IMR-90 (cell line): Measurements from ENCODE around the gene ENDOV. TPM values are rescaled to one million over a fixed set of nuclear protein-coding genes. Genes with fewer than 3 reads are reported as not detected.
"Not testable (repeated sequence)": the region's sequence is repeated elsewhere in the genome, so short reads cannot be mapped to it uniquely, and the experiment has no call there.

Experiments
- ATAC-seq: fragments of 200-7000 bp; cut with Tn5 transposase; 2 replicates; pipeline ENCODE4 v1.9.1; 2020; ENCODE audit warnings: low read depth, mild to moderate bottlenecking, moderate library complexity
- BruUV-seq: library from RNA; stranded (reverse); fragments of 400-500 nt; replicated peaks from 2 replicates; lab custom pipeline; 2021; lab: Mats Ljungman, UMichigan
- CTCF ChIA-PET: fragments of 300-600 bp; formaldehyde crosslinking; extraction: SDS; loops from one replicate; lab custom pipeline; 2021; ENCODE audit warnings: antibody characterized with exemption; lab: Yijun Ruan, JAX
- POLR2A ChIA-PET: fragments of 300-600 bp; sonication (Branson Sonifier 250); formaldehyde crosslinking; loops from one replicate; lab custom pipeline; 2022; ENCODE audit warnings: antibody characterized with exemption; ENCODE audit not compliant: unreplicated experiment; lab: Charles Lee
- DNase-seq: peaks from one replicate; pipeline ENCODE4 v3.0.0; 2013
- H2AFZ ChIP-seq: replicated peaks from 2 replicates; pipeline ENCODE3; 2013; ENCODE audit warnings: low read length, mild to moderate bottlenecking; ENCODE audit not compliant: poor library complexity
- H2AK5ac ChIP-seq: 2 replicates; pipeline ENCODE4 v1.6.1; 2013; ENCODE audit warnings: low read depth, low read length, inconsistent platforms
- H2AK9ac ChIP-seq: replicated peaks from 2 replicates; pipeline ENCODE3; 2013; ENCODE audit warnings: mild to moderate bottlenecking, low read depth, low read length, moderate library complexity; ENCODE audit not compliant: poor library complexity
- H2BK120ac ChIP-seq: 2 replicates; pipeline ENCODE4 v1.6.1; 2013; ENCODE audit warnings: low read depth, low read length, inconsistent platforms
- H2BK15ac ChIP-seq: 3 replicates; pipeline ENCODE4 v1.6.1; 2013; ENCODE audit warnings: low read depth, low read length, inconsistent platforms
- H2BK20ac ChIP-seq: 2 replicates; pipeline ENCODE4 v1.6.1; 2013; ENCODE audit warnings: low read depth, mild to moderate bottlenecking, inconsistent platforms, low read length, moderate library complexity
- H2BK5ac ChIP-seq: 2 replicates; pipeline ENCODE4 v1.6.1; 2013; ENCODE audit warnings: mild to moderate bottlenecking, low read depth, low read length, inconsistent platforms; ENCODE audit not compliant: poor library complexity, severe bottlenecking
- H3K14ac ChIP-seq: replicated peaks from 2 replicates; pipeline ENCODE4 v1.6.1; 2013; ENCODE audit warnings: low read depth, low read length, inconsistent platforms
- H3K18ac ChIP-seq: 2 replicates; pipeline ENCODE4 v1.6.1; 2013; ENCODE audit warnings: low read depth, low read length, control low read depth
- H3K23ac ChIP-seq: 2 replicates; pipeline ENCODE4 v1.6.1; 2013; ENCODE audit warnings: low read depth, low read length, inconsistent platforms
- H3K27ac ChIP-seq: 2 replicates; pipeline ENCODE4 v1.5.1; 2013; ENCODE audit warnings: mild to moderate bottlenecking, control low read depth, low read length; ENCODE audit not compliant: insufficient read depth
- H3K27me3 ChIP-seq: 2 replicates; pipeline ENCODE4 v1.6.1; 2013; ENCODE audit warnings: low read length; ENCODE audit not compliant: control insufficient read depth, insufficient read depth
- H3K36me3 ChIP-seq: 2 replicates; pipeline ENCODE4 v1.6.1; 2013; ENCODE audit warnings: low read length, mixed read lengths; ENCODE audit not compliant: control insufficient read depth, insufficient read depth
- H3K4ac ChIP-seq: 2 replicates; pipeline ENCODE4 v1.6.1; 2013; ENCODE audit warnings: low read depth, low read length, inconsistent platforms
- H3K4me1 ChIP-seq: 2 replicates; pipeline ENCODE4 v1.6.1; 2013; ENCODE audit warnings: low read length, mixed read lengths; ENCODE audit not compliant: control insufficient read depth, insufficient read depth
- H3K4me2 ChIP-seq: 2 replicates; pipeline ENCODE4 v1.6.1; 2013; ENCODE audit warnings: low read depth, mild to moderate bottlenecking, control low read depth, low read length, moderate library complexity
- H3K4me3 ChIP-seq: 2 replicates; pipeline ENCODE4 v1.5.1; 2013; ENCODE audit warnings: low read depth, mild to moderate bottlenecking, control low read depth, low read length, moderate library complexity; ENCODE audit not compliant: insufficient read depth
- H3K56ac ChIP-seq: 2 replicates; pipeline ENCODE4 v1.6.1; 2013; ENCODE audit warnings: low read length, inconsistent platforms; ENCODE audit not compliant: insufficient read depth; ENCODE audit errors: extremely low read depth
- H3K79me1 ChIP-seq, 2 experiments: 2 replicates each; pipeline ENCODE4 v1.6.1; 2013; ENCODE audit warnings: low read length in 2 of 2, inconsistent platforms in 1 of 2, low read depth in 1 of 2
- H3K9ac ChIP-seq: 2 replicates; pipeline ENCODE4 v1.6.1; 2013; ENCODE audit warnings: low read depth, low read length, control low read depth
- H3K9me1 ChIP-seq: 2 replicates; pipeline ENCODE4 v1.6.1; 2013; ENCODE audit warnings: low read length, inconsistent platforms; ENCODE audit not compliant: insufficient read depth
- H3K9me3 ChIP-seq: 2 replicates; pipeline ENCODE4 v1.6.1; 2013; ENCODE audit warnings: low read length; ENCODE audit not compliant: control insufficient read depth, insufficient read depth
- H4K20me1 ChIP-seq: 2 replicates; pipeline ENCODE4 v1.6.1; 2013; ENCODE audit warnings: low read length, inconsistent platforms; ENCODE audit not compliant: insufficient read depth
- H4K5ac ChIP-seq: 2 replicates; pipeline ENCODE4 v1.6.1; 2013; ENCODE audit warnings: mild to moderate bottlenecking, low read depth, low read length, control low read depth
- H4K8ac ChIP-seq, 2 experiments: 2 replicates each; pipeline ENCODE4 v1.6.1; 2013; ENCODE audit warnings: low read depth in 2 of 2, low read length in 2 of 2, control low read depth in 1 of 2, inconsistent platforms in 1 of 2
- H4K91ac ChIP-seq: 2 replicates; pipeline ENCODE4 v1.6.1; 2013; ENCODE audit warnings: low read depth, low read length, inconsistent platforms; ENCODE audit not compliant: insufficient read depth
- MXI1 ChIP-seq: IDR thresholded peaks from 2 replicates; pipeline ENCODE4 v1.6.1; 2012; ENCODE audit warnings: low read depth, mild to moderate bottlenecking, low read length, moderate library complexity, borderline replicate concordance
- RCOR1 ChIP-seq: IDR thresholded peaks from 2 replicates; pipeline ENCODE4 v1.6.1; 2012; ENCODE audit warnings: mild to moderate bottlenecking, low read length, improper control_type of control experiment; ENCODE audit not compliant: insufficient replicate concordance
- WGBS, 2 experiments: methylation state at CpG; one replicate each; pipeline versions ENCODE4 v1.1.5 to v1.1.7; 2013; ENCODE audit warnings: missing lambda C conversion rate in 2 of 2; ENCODE audit not compliant: insufficient read length in 1 of 2; ENCODE audit errors: extremely low coverage in 2 of 2; 5-methylcytosine and 5-hydroxymethylcytosine counted together
- dilution Hi-C: fragments of 300-500 bp; cut with HindIII; formaldehyde crosslinking; loops from one replicate; pipeline ENCODE4 v1.14.3; 2018; ENCODE audit warnings: low sequenced_read_pairs; ENCODE audit not compliant: unreplicated experiment
- in situ Hi-C: fragments of 300-500 bp; cut with MboI; formaldehyde crosslinking; loops from 3 replicates; pipeline ENCODE4 v1.14.3; 2019; ENCODE audit warnings: low sequenced_read_pairs, inconsistent platforms, mixed read lengths
- intact Hi-C: fragments of 100-400 bp; cut with micrococcal nuclease; formaldehyde crosslinking; loops from 2 replicates; pipeline ENCODE4 v1.10.0; 2022
- polyA plus RNA-seq, 3 experiments: library from polyadenylated mRNA; depleted of rRNA; stranded (reverse); fragments of >200 nt; gene quantifications; 2 replicates each; pipeline ENCODE4 v1.2.3, GENCODE V29; 2012; ENCODE audit warnings: low replicate concordance in 1 of 3
- total RNA-seq: library from RNA; depleted of rRNA; stranded (reverse); fragments of >200 nt; gene quantifications from 2 replicates; pipeline ENCODE4 v1.2.3, GENCODE V29; 2012
- TF ChIP-seq, protein P1 (sequence below): fragments of 150-350 bp; IDR thresholded peaks from 2 replicates; pipeline ENCODE4 v1.6.1; 2017; ENCODE audit warnings: mild to moderate bottlenecking, antibody characterized with exemption, low read length, low read depth

The ENDOV gene
- total and polyA plus RNA-seq, 2 of the 4 experiments (the other 2 are of a cell fraction), result 15.1 to 30.3 TPM

DNA sequence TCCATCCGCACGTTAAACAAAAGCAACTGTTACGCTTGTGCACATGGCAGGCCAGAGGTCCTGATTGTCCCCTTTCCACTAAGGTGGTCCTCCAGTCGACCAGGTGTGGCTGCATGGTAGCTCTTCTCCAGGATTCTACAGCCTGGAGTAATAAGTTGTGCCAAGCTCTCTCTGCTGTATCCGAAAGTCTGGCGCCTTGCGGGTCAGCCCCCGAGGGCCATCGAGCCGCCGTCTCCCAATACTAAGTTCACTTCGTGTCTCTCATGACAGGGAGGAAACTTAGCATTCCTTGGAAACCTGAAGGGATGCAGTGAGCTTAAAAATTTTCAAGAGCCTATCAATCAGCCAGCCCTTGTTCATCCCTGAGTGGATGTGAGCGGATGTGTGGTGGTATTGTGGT lies 5.3 kb upstream of the ENDOV start:
- no peak overlapping the region for H3K4ac ChIP-seq
- BruUV-seq, result no TSS peak

DNA sequence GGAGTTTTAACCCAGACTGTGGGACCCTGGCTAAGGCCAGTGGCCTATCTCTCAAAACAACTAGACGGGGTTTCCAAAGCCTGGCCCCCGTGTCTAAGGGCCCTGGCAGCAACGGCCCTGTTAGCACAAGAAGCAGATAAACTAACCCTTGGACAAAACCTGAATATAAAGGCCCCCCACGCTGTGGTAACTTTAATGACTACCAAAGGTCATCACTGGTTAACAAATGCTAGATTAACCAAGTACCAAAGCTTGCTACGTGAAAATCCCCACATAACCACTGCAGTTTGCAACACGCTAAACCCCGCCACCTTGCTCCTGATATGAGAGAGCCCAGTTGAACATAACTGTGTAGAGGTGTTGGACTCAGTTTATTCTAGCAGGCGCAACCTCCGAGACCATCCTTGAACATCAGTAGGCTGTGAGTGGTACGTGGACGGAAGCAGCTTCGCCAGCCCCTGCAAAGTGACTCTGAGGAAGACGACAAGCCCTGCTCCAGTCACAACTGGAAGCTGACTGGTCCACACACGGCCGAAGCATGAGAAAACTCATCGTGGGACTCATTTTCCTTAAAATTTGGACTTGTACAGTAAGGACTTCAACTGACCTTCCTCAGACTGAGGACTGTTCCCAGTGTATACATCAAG lies 4.4 kb upstream of the ENDOV start:
- H2BK120ac ChIP-seq, H3K9me3 ChIP-seq, BruUV-seq, H2AFZ ChIP-seq, in situ Hi-C loops, H3K56ac ChIP-seq, H3K27ac ChIP-seq, H3K9ac ChIP-seq, H3K18ac ChIP-seq, H4K91ac ChIP-seq, H2BK20ac ChIP-seq, dilution Hi-C loops, H2AK5ac ChIP-seq, H2BK15ac ChIP-seq, H3K4me2 ChIP-seq, H3K23ac ChIP-seq, H4K5ac ChIP-seq, CTCF ChIA-PET, H2BK5ac ChIP-seq, H3K4me3 ChIP-seq, POLR2A ChIA-PET, DNase-seq, H3K14ac ChIP-seq, H3K9me1 ChIP-seq, H4K8ac ChIP-seq, H3K4me1 ChIP-seq, H2AK9ac ChIP-seq, H3K36me3 ChIP-seq, H3K4ac ChIP-seq, ATAC-seq, H4K20me1 ChIP-seq, intact Hi-C loops: not testable (repeated sequence)
- WGBS, 2 experiments, result 80% methylated on average over 1 of the region's 16 CpGs; no CpG with 5 or more reads in 1 of the 2 experiments
- peaks cover 11% of the 10 kb centered on the region for H3K27me3 ChIP-seq
- H3K79me1 ChIP-seq, result peaks cover 0 to 13% of the 10 kb centered on the region in 2 experiments; a peak in 3 of 4 replicates

More for the DNA sequence above, 5.3 kb upstream of the ENDOV start:
- H3K9me1 ChIP-seq, result no peaks in the 10 kb centered on the region
- no peak overlapping the region for H2AK9ac ChIP-seq
- WGBS, 2 experiments, result 89% methylated on average over 12 of the region's 13 CpGs; no CpG with 5 or more reads in 1 of the 2 experiments
- dilution Hi-C loops (no loop called here), in situ Hi-C loops (no loop called here), intact Hi-C loops (no loop called here)
- no peak overlapping the region for H2BK15ac ChIP-seq
- no peak overlapping the region for H3K14ac ChIP-seq
- H2BK120ac ChIP-seq, result no peak overlapping the region
- H4K20me1 ChIP-seq, result no peaks in the 10 kb centered on the region
- H2BK5ac ChIP-seq, result no peak overlapping the region
- H3K27ac ChIP-seq, result no peak overlapping the region
- no peak overlapping the region for H3K18ac ChIP-seq
- TF ChIP-seq, protein P1, sequence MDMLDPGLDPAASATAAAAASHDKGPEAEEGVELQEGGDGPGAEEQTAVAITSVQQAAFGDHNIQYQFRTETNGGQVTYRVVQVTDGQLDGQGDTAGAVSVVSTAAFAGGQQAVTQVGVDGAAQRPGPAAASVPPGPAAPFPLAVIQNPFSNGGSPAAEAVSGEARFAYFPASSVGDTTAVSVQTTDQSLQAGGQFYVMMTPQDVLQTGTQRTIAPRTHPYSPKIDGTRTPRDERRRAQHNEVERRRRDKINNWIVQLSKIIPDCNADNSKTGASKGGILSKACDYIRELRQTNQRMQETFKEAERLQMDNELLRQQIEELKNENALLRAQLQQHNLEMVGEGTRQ, result no peak
- TF ChIP-seq RCOR1 (no peak), MXI1 (no peak)
- no peak overlapping the region for H2AFZ ChIP-seq
- H3K23ac ChIP-seq, result no peak overlapping the region
- H4K8ac ChIP-seq, result no peak overlapping the region
- peaks cover 13% of the 10 kb centered on the region for H3K27me3 ChIP-seq
- no peaks in the 10 kb centered on the region for H3K9me3 ChIP-seq
- no peak overlapping the region for H2AK5ac ChIP-seq
- no peaks in the 10 kb centered on the region for H3K36me3 ChIP-seq
- no peak overlapping the region for H3K4me2 ChIP-seq
- POLR2A ChIA-PET, result no interaction called here
- peaks cover 3% of the 10 kb centered on the region for H3K4me1 ChIP-seq
- H3K4me3 ChIP-seq, result no peak overlapping the region
- CTCF ChIA-PET, result no interaction called here
- H3K9ac ChIP-seq, result no peak overlapping the region
- H4K91ac ChIP-seq, result no peak overlapping the region
- H3K79me1 ChIP-seq, result peaks cover 0 to 7% of the 10 kb centered on the region in 2 experiments; a peak in 1 of 4 replicates
- no peak for DNase-seq
- no peak overlapping the region for H3K56ac ChIP-seq
- ATAC-seq, result no peak
- H2BK20ac ChIP-seq, result no peak overlapping the region
- H4K5ac ChIP-seq, result no peak overlapping the region
